ENCODE measurements around the gene ZDHHC14. TPM values are rescaled to one million over a fixed set of nuclear protein-coding genes. Genes with fewer than 3 reads are reported as not detected.

ZDHHC14 gene
- polyA plus RNA-seq, 4 donors, result 20.1 to 27.9 (median 22.5) TPM

GRCh38 chr6:157607317-157608109, 226.5 kb downstream of the ZDHHC14 start:
- DNase-seq (ENCODE audit: low read depth in 4 of 4, low spot score in 3 of 4), result no peak

GRCh38 chr6:157608221-157609075, 227.5 kb downstream of the ZDHHC14 start:
- DNase-seq (ENCODE audit: low read depth in 4 of 4, low spot score in 3 of 4), result no peak

GRCh38 chr6:157609117-157609516, 228.1 kb downstream of the ZDHHC14 start:
- DNase-seq (ENCODE audit: low read depth in 4 of 4, low spot score in 3 of 4), result no peak

- DNase-seq (ENCODE audit: low read depth in 4 of 4, low spot score in 3 of 4), result no peak
Measured at GRCh38 chr6:157609556-157609955, 228.6 kb downstream of the ZDHHC14 start.

- DNase-seq (ENCODE audit: low read depth in 4 of 4, low spot score in 3 of 4), result no peak
Measured at GRCh38 chr6:157610451-157610999, 229.5 kb downstream of the ZDHHC14 start.

- DNase-seq (ENCODE audit: low read depth in 4 of 4, low spot score in 3 of 4), result no peak
Measured at GRCh38 chr6:157611406-157611805, 230.4 kb downstream of the ZDHHC14 start.

GRCh38 chr6:157613011-157613522, 232.1 kb downstream of the ZDHHC14 start:
- DNase-seq (ENCODE audit: low read depth in 4 of 4, low spot score in 3 of 4), result no peak

GRCh38 chr6:157614026-157614568, 233.1 kb downstream of the ZDHHC14 start:
- no peak for DNase-seq (ENCODE audit: low read depth in 4 of 4, low spot score in 3 of 4)

DNA sequence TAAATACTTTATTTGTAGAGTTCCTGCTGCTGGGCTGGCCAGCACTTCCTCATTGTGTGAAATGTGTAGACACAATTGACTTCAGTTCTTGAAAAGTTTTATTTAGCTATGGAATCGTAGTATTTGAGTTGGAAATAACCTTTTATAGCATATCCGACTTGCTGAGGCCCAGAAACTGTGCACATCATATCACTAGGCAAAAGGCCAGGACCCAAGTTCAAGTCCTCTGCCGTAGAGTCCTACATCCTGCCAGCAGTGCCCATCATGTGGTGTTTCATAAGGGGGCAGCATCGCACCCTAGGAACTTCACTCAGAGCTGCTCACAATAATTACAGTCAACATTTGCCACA, 234.4 kb downstream of the ZDHHC14 start:
- DNase-seq (ENCODE audit: low read depth in 4 of 4, low spot score in 3 of 4), result no peak

DNA sequence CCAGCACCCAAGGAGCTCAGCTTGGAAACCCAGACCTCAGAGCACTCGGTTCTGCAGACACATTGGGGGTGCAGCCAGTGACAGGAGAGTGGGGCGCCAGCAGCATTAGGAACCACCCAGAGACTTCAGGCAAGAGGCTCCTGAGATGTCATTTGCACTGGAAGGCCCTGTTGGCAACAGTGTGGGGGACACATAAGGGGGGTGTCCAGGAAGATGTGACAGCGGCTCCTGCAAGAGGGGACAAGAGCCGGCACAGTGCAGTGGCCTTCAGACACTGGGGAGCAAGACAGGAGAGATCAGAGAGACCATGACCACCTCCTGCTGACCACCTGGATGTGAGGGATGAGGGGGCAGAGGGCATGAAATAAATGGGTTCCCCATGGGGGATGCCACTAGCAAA, 235.0 kb downstream of the ZDHHC14 start:
- no peak for DNase-seq (ENCODE audit: low read depth in 4 of 4, low spot score in 3 of 4)

- no peak for DNase-seq (ENCODE audit: low read depth in 4 of 4, low spot score in 3 of 4)
Measured at GRCh38 chr6:157620944-157621343, 240.0 kb downstream of the ZDHHC14 start.

GRCh38 chr6:157621406-157621805, 240.4 kb downstream of the ZDHHC14 start:
- no peak for DNase-seq (ENCODE audit: low read depth in 4 of 4, low spot score in 3 of 4)

DNA sequence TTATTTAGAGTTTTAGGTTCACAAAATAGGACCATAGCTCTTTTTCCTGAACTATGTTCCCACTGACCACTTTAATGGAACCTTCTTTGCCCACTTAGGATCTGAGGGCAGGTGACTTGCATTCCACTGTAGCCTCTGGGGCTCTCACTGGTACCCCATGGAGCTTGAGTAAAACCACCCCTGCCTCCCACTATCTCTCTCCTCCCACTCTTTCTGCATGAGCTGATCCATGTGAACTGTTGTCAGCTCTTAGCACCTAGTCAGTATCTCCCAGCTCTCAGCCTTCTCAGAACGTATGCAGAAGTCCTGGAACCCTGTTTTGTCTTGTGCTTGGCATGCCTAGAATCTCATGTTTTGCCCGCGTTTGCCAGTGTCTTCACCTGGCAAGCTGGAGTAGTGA, 241.4 kb downstream of the ZDHHC14 start:
- no peak for DNase-seq (ENCODE audit: low read depth in 4 of 4, low spot score in 3 of 4)

DNA sequence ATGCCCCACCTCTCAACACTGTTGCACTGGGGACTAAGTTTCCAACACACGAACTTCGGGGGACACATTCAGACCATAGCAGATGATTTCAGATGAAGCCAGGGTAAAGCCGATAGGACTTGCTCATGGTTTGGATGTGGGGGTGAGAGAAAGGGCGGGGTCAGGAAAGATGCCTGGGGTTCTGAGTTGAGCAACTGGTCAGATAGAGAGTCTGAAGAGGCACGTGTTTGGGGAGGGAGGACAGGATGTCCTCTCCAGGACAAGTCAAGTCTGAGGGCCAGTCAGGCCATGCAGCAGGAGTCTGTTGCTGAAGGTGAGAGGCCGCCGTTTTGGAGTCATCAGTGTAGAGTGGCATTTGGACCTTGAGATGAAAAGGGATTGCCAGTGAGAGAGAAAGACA, 244.1 kb downstream of the ZDHHC14 start:
- no peak for DNase-seq (ENCODE audit: low read depth in 4 of 4, low spot score in 3 of 4)

GRCh38 chr6:157625764-157626163, 244.8 kb downstream of the ZDHHC14 start:
- DNase-seq (ENCODE audit: low read depth in 4 of 4, low spot score in 3 of 4), result no peak

GRCh38 chr6:157627195-157627966, 246.4 kb downstream of the ZDHHC14 start:
- DNase-seq (ENCODE audit: low read depth in 4 of 4, low spot score in 3 of 4), result no peak

DNA sequence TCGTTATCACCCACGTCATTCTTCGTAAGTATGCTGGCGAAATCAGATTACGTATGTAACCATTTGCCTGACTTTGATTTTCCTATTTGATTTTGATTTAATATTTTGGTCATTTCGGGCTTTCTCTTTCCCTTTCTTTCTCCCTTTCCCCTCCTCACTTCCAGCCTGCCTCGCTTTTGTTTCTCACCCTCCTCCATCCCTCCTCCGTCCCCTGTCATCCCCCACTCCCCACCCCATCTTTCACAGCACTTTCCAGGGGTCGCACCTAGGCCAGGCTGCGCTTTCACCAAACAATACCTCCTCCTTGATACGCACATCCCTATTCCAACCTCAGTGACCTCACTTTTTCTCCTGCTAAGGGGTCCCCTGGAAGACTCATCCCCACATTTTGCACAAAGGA, 247.5 kb downstream of the ZDHHC14 start:
- DNase-seq (ENCODE audit: low read depth in 4 of 4, low spot score in 3 of 4), result no peak

DNA sequence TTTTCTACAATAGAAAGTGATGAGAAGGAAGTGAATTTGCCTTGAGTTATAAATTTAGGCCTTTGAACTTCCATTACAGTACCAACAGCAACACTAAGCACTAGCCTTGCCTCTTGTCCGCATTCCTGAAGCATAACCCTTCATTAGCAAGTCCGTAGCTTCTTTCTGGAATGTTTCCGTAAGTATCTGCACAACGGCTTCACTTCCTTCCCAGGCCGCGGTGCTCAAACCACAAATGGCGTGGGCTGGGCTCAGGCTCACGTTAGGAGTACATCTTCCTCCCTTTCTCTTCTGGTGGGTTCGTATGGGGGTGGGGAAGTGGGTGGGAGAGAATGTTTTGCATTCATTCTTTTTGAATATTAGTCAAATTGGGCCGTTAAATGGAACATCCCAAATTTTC, 248.2 kb downstream of the ZDHHC14 start:
- no peak for DNase-seq (ENCODE audit: low read depth in 4 of 4, low spot score in 3 of 4)

DNA sequence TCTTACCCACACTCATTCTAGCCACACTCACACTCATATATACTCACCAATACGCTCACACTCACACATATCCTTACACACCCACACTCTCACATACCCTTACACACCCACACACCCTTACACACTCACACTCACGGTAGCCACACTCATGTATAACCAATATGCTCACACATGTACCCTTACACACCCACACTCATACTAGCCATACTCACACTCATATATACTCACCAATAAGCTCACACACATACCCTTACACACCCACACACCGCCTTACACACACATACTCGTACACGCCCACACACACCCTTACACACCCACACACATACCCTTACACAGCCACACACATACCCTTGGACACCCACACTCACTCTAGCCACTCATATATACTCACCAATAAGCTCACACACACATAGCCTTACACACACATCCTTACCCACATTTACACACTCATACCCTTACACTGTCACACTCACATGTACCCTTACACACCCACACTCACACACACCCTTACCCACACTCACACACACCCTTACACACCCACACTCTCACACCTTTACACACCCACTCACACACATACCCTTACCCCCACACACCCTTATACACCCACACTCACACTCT, 249.6 kb downstream of the ZDHHC14 start:
- no peak for DNase-seq (ENCODE audit: low read depth in 4 of 4, low spot score in 3 of 4)

GRCh38 chr6:157631412-157631811, 250.4 kb downstream of the ZDHHC14 start:
- DNase-seq (ENCODE audit: low read depth in 4 of 4, low spot score in 3 of 4), result no peak
